ENCODE results near the gene LYST.
A peak's percentile ranks its signal among the peaks of the same experiment; 100 is the strongest.
"Not testable (repeated sequence)": the region's sequence is repeated elsewhere in the genome, so short reads cannot be mapped to it uniquely, and the experiment has no call there.

LYST gene

GRCh38 chr1:235625831-235626230, 240.9 kb downstream of the LYST start:
- DNase-seq = no peak

- DNase-seq = no peak
Measured at GRCh38 chr1:235625340-235625739, 241.4 kb downstream of the LYST start.

GRCh38 chr1:235624721-235625333, 241.9 kb downstream of the LYST start:
- DNase-seq = peak; percentile 18

GRCh38 chr1:235622936-235623779, 243.5 kb downstream of the LYST start:
- no peak for DNase-seq

- not testable (repeated sequence) for DNase-seq
Measured at GRCh38 chr1:235619149-235619548, 247.6 kb downstream of the LYST start.

- peak; percentile 87 for DNase-seq
Measured at GRCh38 chr1:235617808-235618207, 248.9 kb downstream of the LYST start.

GRCh38 chr1:235617140-235617539, 249.6 kb downstream of the LYST start:
- no peak for DNase-seq

- no peak for DNase-seq
Measured at GRCh38 chr1:235614442-235614954, 252.2 kb downstream of the LYST start.

GRCh38 chr1:235613602-235614001, 253.1 kb downstream of the LYST start:
- no peak for DNase-seq

GRCh38 chr1:235612761-235613160, 253.9 kb downstream of the LYST start:
- no peak for DNase-seq
